GM12878 (cell line): ENCODE measurements around the gene STXBP1. TPM values are rescaled to one million over a fixed set of nuclear protein-coding genes. Genes with fewer than 3 reads are reported as not detected.

Experiments used
- ATAC-seq: fragments of 200-7000 bp; cut with Tn5 transposase; 3 replicates; pipeline ENCODE4 v1.9.1; 2020; ENCODE audit warnings: mild to moderate bottlenecking, moderate library complexity
- BruUV-seq: library from RNA; stranded (reverse); fragments of 400-500 nt; replicated peaks from 2 replicates; lab custom pipeline; 2021; lab: Mats Ljungman, UMichigan
- CTCF ChIA-PET: fragments of 300-600 bp; sonication (Branson Sonifier 250); formaldehyde crosslinking; extraction: SDS; loops from one replicate; lab custom pipeline; 2021; ENCODE audit warnings: inconsistent platforms; lab: Yijun Ruan, JAX
- POLR2A ChIA-PET: fragments of 350-600 bp; formaldehyde crosslinking; extraction: SDS; loops from one replicate; lab custom pipeline; 2021; ENCODE audit warnings: inconsistent platforms; lab: Charles Lee
- RAD21 ChIA-PET: fragments of 300-600 bp; sonication (Branson Sonifier 250); formaldehyde crosslinking; loops from one replicate; lab custom pipeline; 2023; ENCODE audit warnings: antibody characterized with exemption; ENCODE audit not compliant: unreplicated experiment; lab: Charles Lee
- SMC1A ChIA-PET: fragments of 300-600 bp; sonication (Branson Sonifier 250); formaldehyde crosslinking; loops from one replicate; lab custom pipeline; 2023; ENCODE audit not compliant: unreplicated experiment, uncharacterized antibody; lab: Charles Lee
- DNase-seq: peaks from one replicate; pipeline ENCODE4 v3.0.0-alpha.2; 2011; ENCODE audit warnings: low read depth, low spot score
- FAIRE-seq: peaks from 3 replicates; lab custom pipeline; 2011; peaks lifted over from hg19 to GRCh38; lab: Jason Lieb, UNC
- H2AFZ ChIP-seq: 2 replicates; pipeline ENCODE4 v1.6.0; 2011; ENCODE audit warnings: low read depth, low read length, control low read depth; ENCODE audit not compliant: control insufficient read depth
- H3K27ac ChIP-seq: 2 replicates; pipeline ENCODE4 v1.5.1; 2011; ENCODE audit warnings: control low read depth; ENCODE audit not compliant: control insufficient read depth, insufficient read depth
- H3K27me3 ChIP-seq, 2 experiments: replicated peaks in 1 of 2; 2 replicates each; pipeline versions ENCODE4 v1.6.0 to v1.6.1; 2011; ENCODE audit warnings: low read length in 1 of 2; ENCODE audit not compliant: control insufficient read depth in 2 of 2, insufficient read depth in 2 of 2
- H3K36me3 ChIP-seq, 2 experiments: 2 replicates each; pipeline ENCODE4 v1.5.1; 2011; ENCODE audit warnings: low read length in 1 of 2; ENCODE audit not compliant: control insufficient read depth in 2 of 2, insufficient read depth in 2 of 2
- H3K4me1 ChIP-seq: 2 replicates; pipeline ENCODE4 v1.6.1; 2011; ENCODE audit warnings: mild to moderate bottlenecking, low read length, moderate library complexity, mixed read lengths; ENCODE audit not compliant: control insufficient read depth, insufficient read depth
- H3K4me2 ChIP-seq: 2 replicates; pipeline ENCODE4 v1.6.0; 2011; ENCODE audit warnings: control low read depth; ENCODE audit not compliant: control insufficient read depth, insufficient read depth
- H3K4me3 ChIP-seq: fragments of 200-600 bp; sonication (generic); 2 replicates; pipeline ENCODE4 v1.5.1; 2016
- H3K79me2 ChIP-seq: 2 replicates; pipeline ENCODE4 v1.6.0; 2011; ENCODE audit warnings: low read length; ENCODE audit not compliant: control insufficient read depth, insufficient read depth
- H3K9ac ChIP-seq: 2 replicates; pipeline ENCODE4 v1.8.0; 2011; ENCODE audit warnings: low read length, control low read depth, mixed read lengths; ENCODE audit not compliant: control insufficient read depth, insufficient read depth
- H3K9me3 ChIP-seq: replicated peaks from 3 replicates; pipeline ENCODE4 v1.5.1; 2011; ENCODE audit warnings: mild to moderate bottlenecking, low read length; ENCODE audit not compliant: control insufficient read depth, insufficient read depth
- H4K20me1 ChIP-seq: 2 replicates; pipeline ENCODE4 v1.6.0; 2011; ENCODE audit not compliant: control insufficient read depth, insufficient read depth
- BACH1 ChIP-seq: fragments of 450-650 bp; IDR thresholded peaks from 2 replicates; pipeline ENCODE4 v1.6.1; 2017; ENCODE audit warnings: mild to moderate bottlenecking, borderline replicate concordance
- BCL11A ChIP-seq: IDR thresholded peaks from 2 replicates; pipeline ENCODE4 v1.6.1; 2011; ENCODE audit warnings: low read depth, low read length
- CREM ChIP-seq: IDR thresholded peaks from 2 replicates; pipeline ENCODE4 v1.6.1; 2014; ENCODE audit warnings: antibody characterized with exemption, low read depth
- E2F4 ChIP-seq: IDR thresholded peaks from 2 replicates; pipeline ENCODE4 v1.6.1; 2012; ENCODE audit warnings: low read depth, low read length, improper control_type of control experiment
- HCFC1 ChIP-seq: fragments of 150-350 bp; IDR thresholded peaks from 2 replicates; pipeline ENCODE4 v1.6.1; 2014; ENCODE audit warnings: low read length
- RUNX3 ChIP-seq: IDR thresholded peaks from 2 replicates; pipeline ENCODE4 v1.6.1; 2012; ENCODE audit warnings: low read length, inconsistent platforms
- SMAD5 ChIP-seq: IDR thresholded peaks from 2 replicates; pipeline ENCODE4 v1.6.1; 2016; ENCODE audit warnings: antibody characterized with exemption, low read depth
- WGBS: methylation state at CpG from one replicate; pipeline ENCODE4 v1.1.6; 2016; ENCODE audit warnings: low lambda C conversion rate; ENCODE audit not compliant: insufficient replicate concordance, insufficient coverage; ENCODE audit errors: missing lambda C conversion rate; 5-methylcytosine and 5-hydroxymethylcytosine counted together
- in situ Hi-C: fragments of 300-500 bp; cut with MboI; formaldehyde crosslinking; loops from 9 replicates; pipeline ENCODE4 v1.14.3; 2018; ENCODE audit warnings: mixed read lengths
- intact Hi-C: fragments of 100-400 bp; cut with micrococcal nuclease; formaldehyde crosslinking; loops from one replicate; pipeline ENCODE4 v1.14.2; 2022; ENCODE audit not compliant: unreplicated experiment
- polyA plus RNA-seq, 11 experiments: library from polyadenylated mRNA; depleted of rRNA in 4 of 11; unstranded in 6 of 11; stranded (reverse) in 5 of 11; fragments of >200 nt; fragmentation: Nextera tagmentation in 4 of 11; fragmentation: Illumina TruSeq in 1 of 11; extraction: Ambion mirVana in 4 of 11; extraction: Trizol in 1 of 11; gene quantifications; 1 replicate in 1 of 11; 2 replicates in 10 of 11; pipeline versions ENCODE4 v1.2.1 to v1.2.3, GENCODE V29; 2011 to 2016; ENCODE audit warnings: inconsistent platforms in 2 of 11, missing spikeins in 2 of 11, low read depth in 1 of 11
- total RNA-seq, 4 experiments: library from RNA; depleted of rRNA in 3 of 4; stranded (reverse); fragments of >200 nt in 3 of 4; fragmentation: Illumina TruSeq in 1 of 4; extraction: Trizol in 1 of 4; gene quantifications; 2 replicates each; pipeline versions ENCODE4 v1.2.1 to v1.2.3, GENCODE V29; 2013 to 2021

STXBP1 gene
- total and polyA plus RNA-seq, 10 of the 15 experiments (the other 5 are each of a cell fraction or from before 2014, with no cell fraction given), result 0.08 to 0.85 (median 0.31) TPM; not detected in 3

- ATAC-seq (no peak), DNase-seq (no peak), FAIRE-seq (peak; percentile 7)
- Histone ChIP-seq H3K9me3 (no peaks in the 10 kb centered on the region), H3K27me3 (no peaks in the 10 kb centered on the region), H3K9ac (no peak overlapping the region), H3K36me3 (no peaks in the 10 kb centered on the region), H2AFZ (no peak overlapping the region), H3K27ac (no peak overlapping the region), H4K20me1 (no peaks in the 10 kb centered on the region), H3K4me3 (no peak overlapping the region), H3K79me2 (no peaks in the 10 kb centered on the region)
- WGBS, result 31% methylated on average over 3 of the region's 3 CpGs
- CTCF ChIA-PET, result no interaction called here
- intact Hi-C loops (no loop called here), in situ Hi-C loops (no loop called here)
- no TSS peak for BruUV-seq
- SMC1A ChIA-PET, result no interaction called here
- RAD21 ChIA-PET, result no interaction called here
- POLR2A ChIA-PET, result no interaction called here
- no peak for TF ChIP-seq HCFC1
- TF ChIP-seq E2F4, result no peak
- TF ChIP-seq BACH1, result no peak
- no peak for TF ChIP-seq BCL11A
- no peak for TF ChIP-seq SMAD5
- TF ChIP-seq, all 136 proteins: peak for 0
- H3K4me2 ChIP-seq, result no peak overlapping the region
- H3K4me1 ChIP-seq, result peaks cover 5% of the 10 kb centered on the region
Observed at GRCh38 chr9:127647451-127647850, 35.4 kb downstream of the STXBP1 start.

GRCh38 chr9:127650518-127650917 lies 38.4 kb downstream of the STXBP1 start:
- ChIA-PET SMC1A (interaction anchor here (1.1 kb wide), 1 partner anchor 65 kb away, joined by 3 read pairs; no protein-coding TSS in a partner anchor), CTCF (no interaction called here), RAD21 (no interaction called here)
- no peak overlapping the region for H3K4me3 ChIP-seq
- H3K79me2 ChIP-seq, result no peaks in the 10 kb centered on the region
- TF ChIP-seq RUNX3, result peak; percentile 30; the same call in 1 of the 2 replicates
- no peak for TF ChIP-seq CREM
- TF ChIP-seq, all 136 proteins: peak for 1
- peak; percentile 41 for ATAC-seq
- H3K27ac ChIP-seq, result no peak overlapping the region
- H4K20me1 ChIP-seq, result no peaks in the 10 kb centered on the region
- peak; percentile 39 for DNase-seq
- no peak for FAIRE-seq
- peaks cover 5% of the 10 kb centered on the region; the same call in 1 of the 2 replicates for H3K4me1 ChIP-seq
- 0% methylated on average over 3 of the region's 3 CpGs for WGBS
- no peak overlapping the region for H3K9ac ChIP-seq
- POLR2A ChIA-PET, result no interaction called here
- H3K36me3 ChIP-seq, result no peaks in the 10 kb centered on the region
- in situ Hi-C loops (no loop called here), intact Hi-C loops (no loop called here)
- H3K27me3 ChIP-seq, result no peaks in the 10 kb centered on the region
- H3K4me2 ChIP-seq, result no peak overlapping the region
- H2AFZ ChIP-seq, result no peak overlapping the region
- BruUV-seq, result no TSS peak
- H3K9me3 ChIP-seq, result no peaks in the 10 kb centered on the region
